Parathyroid adenoma (tissue), 2 donors: ENCODE measurements around the gene RNF222.

Experiments used
- H2AFZ ChIP-seq: fragments of 300-600 bp; sonication (generic); one replicate; pipeline ENCODE4 v1.7.0; 2017; ENCODE audit warnings: antibody characterized with exemption, mild to moderate bottlenecking
- H3K27ac ChIP-seq: fragments of 300-600 bp; sonication (generic); one replicate; pipeline ENCODE4 v1.7.0; 2017
- H3K27me3 ChIP-seq: fragments of 300-600 bp; sonication (generic); one replicate; pipeline ENCODE4 v1.7.0; 2017; ENCODE audit warnings: low read length; ENCODE audit not compliant: control insufficient read depth, insufficient read depth
- H3K36me3 ChIP-seq: fragments of 300-600 bp; sonication (generic); one replicate; pipeline ENCODE4 v1.7.0; 2017; ENCODE audit warnings: low read length; ENCODE audit not compliant: control insufficient read depth, insufficient read depth
- H3K4me1 ChIP-seq: fragments of 300-600 bp; sonication (generic); one replicate; pipeline ENCODE4 v1.7.0; 2017; ENCODE audit warnings: control low read depth
- H3K4me2 ChIP-seq: fragments of 300-600 bp; sonication (generic); one replicate; pipeline ENCODE4 v1.7.0; 2017; ENCODE audit warnings: low read length
- H3K4me3 ChIP-seq: fragments of 300-600 bp; sonication (generic); one replicate; pipeline ENCODE4 v1.7.0; 2017; ENCODE audit warnings: low read depth, low read length
- H3K79me2 ChIP-seq: fragments of 300-600 bp; sonication (generic); one replicate; pipeline ENCODE4 v1.7.0; 2017; ENCODE audit warnings: control low read depth
- H3K9ac ChIP-seq: fragments of 300-600 bp; sonication (generic); one replicate; pipeline ENCODE4 v1.7.0; 2017; ENCODE audit warnings: mild to moderate bottlenecking
- H3K9me3 ChIP-seq: fragments of 300-600 bp; sonication (generic); one replicate; pipeline ENCODE4 v1.7.0; 2017; ENCODE audit warnings: low read length; ENCODE audit not compliant: control insufficient read depth
- TF ChIP-seq, protein P1 (sequence below): fragments of 300-600 bp; sonication (generic); IDR thresholded peaks from one replicate; pipeline ENCODE4 v1.7.0; 2017; ENCODE audit warnings: antibody characterized with exemption, mild to moderate bottlenecking
- donor health status: primary hyperparathyroidism.

RNF222 gene

DNA sequence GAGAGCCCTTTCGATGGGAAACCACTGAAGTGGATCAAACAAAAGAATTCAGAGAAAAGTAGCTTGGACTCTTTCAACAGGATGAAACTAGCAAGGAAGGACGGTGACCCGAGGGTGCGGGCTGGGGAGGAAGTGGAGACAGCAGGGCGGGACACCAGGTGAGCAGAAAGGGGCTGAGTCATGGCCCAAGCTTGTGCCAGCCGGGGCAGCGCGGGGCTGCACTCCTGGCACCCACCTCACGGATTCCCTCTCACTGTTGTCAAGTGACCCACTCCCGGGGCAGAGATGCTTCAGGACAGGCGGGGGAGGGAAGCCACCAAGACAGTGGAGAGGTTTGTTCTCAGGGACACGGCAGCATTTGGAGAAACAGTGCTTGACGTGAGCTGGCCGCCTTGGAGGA, 10.7 kb upstream of the RNF222 start:
- Histone ChIP-seq H3K4me1 (no peaks in the 10 kb centered on the region), H3K79me2 (no peaks in the 10 kb centered on the region), H3K27me3 (no peaks in the 10 kb centered on the region), H2AFZ (no peak overlapping the region), H3K9ac (no peak overlapping the region), H3K4me2 (no peak overlapping the region), H3K9me3 (no peaks in the 10 kb centered on the region), H3K27ac (no peak overlapping the region), H3K4me3 (no peak overlapping the region), H3K36me3 (no peaks in the 10 kb centered on the region)
- TF ChIP-seq, protein P1, sequence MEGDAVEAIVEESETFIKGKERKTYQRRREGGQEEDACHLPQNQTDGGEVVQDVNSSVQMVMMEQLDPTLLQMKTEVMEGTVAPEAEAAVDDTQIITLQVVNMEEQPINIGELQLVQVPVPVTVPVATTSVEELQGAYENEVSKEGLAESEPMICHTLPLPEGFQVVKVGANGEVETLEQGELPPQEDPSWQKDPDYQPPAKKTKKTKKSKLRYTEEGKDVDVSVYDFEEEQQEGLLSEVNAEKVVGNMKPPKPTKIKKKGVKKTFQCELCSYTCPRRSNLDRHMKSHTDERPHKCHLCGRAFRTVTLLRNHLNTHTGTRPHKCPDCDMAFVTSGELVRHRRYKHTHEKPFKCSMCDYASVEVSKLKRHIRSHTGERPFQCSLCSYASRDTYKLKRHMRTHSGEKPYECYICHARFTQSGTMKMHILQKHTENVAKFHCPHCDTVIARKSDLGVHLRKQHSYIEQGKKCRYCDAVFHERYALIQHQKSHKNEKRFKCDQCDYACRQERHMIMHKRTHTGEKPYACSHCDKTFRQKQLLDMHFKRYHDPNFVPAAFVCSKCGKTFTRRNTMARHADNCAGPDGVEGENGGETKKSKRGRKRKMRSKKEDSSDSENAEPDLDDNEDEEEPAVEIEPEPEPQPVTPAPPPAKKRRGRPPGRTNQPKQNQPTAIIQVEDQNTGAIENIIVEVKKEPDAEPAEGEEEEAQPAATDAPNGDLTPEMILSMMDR = no peak

DNA sequence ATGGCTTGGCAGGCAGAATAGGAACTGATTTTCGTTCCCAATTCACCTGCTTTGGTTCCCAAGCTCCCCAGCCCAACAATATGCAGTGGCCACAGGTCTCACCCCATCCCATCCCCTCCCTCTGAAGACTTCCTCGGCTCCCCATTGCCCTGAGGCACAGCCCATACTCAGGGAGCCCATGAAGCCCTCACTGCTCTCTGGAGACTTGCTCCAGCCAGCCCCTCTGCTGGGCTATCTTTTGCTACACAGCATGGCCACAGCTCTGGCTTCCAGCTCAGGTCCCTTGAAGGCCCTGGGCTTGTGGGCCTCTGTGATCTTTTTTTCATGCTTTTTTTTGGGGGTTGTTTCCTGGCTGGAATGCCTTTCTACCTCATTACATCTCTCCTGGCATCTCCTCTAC, 8.5 kb upstream of the RNF222 start:
- Histone ChIP-seq H2AFZ (no peak overlapping the region), H3K27me3 (no peaks in the 10 kb centered on the region), H3K36me3 (no peaks in the 10 kb centered on the region), H3K9ac (no peak overlapping the region), H3K27ac (no peak overlapping the region), H3K4me2 (no peak overlapping the region), H3K9me3 (no peaks in the 10 kb centered on the region), H3K79me2 (no peaks in the 10 kb centered on the region), H3K4me1 (no peaks in the 10 kb centered on the region), H3K4me3 (no peak overlapping the region)
- TF ChIP-seq, protein P1 = no peak

DNA sequence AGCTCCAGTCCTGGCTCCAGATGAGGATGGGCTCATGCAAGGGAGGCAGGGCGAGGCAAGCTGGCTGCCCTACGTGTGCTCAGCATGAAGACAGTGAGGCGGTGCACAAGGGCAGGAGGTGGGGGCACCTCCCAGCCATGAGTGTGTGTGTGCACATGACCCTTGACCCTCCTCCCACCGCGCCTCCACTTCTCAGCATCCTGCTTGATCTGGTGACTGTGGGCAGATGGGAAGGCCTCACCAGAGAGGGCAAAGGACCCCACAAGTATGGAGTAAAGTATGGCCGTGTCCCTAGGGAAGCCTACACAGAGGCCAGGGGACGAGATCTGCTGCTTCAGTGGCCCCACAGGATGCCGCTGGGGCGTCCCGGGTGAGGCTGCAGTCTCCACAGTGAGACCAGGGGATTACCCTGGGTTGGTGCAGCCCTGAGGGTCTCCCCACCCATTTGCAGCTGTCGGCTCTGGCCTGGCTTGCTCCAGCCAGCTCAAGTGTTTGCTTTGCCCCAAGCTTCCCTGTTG, 7.9 kb upstream of the RNF222 start:
- no peak overlapping the region for H3K4me3 ChIP-seq
- no peaks in the 10 kb centered on the region for H3K4me1 ChIP-seq
- no peaks in the 10 kb centered on the region for H3K79me2 ChIP-seq
- no peak overlapping the region for H3K27ac ChIP-seq
- no peak overlapping the region for H3K9ac ChIP-seq
- TF ChIP-seq, protein P1 = no peak
- no peak overlapping the region for H3K4me2 ChIP-seq
- H3K36me3 ChIP-seq = no peaks in the 10 kb centered on the region
- no peaks in the 10 kb centered on the region for H3K27me3 ChIP-seq
- H3K9me3 ChIP-seq = no peaks in the 10 kb centered on the region
- H2AFZ ChIP-seq = no peak overlapping the region

DNA sequence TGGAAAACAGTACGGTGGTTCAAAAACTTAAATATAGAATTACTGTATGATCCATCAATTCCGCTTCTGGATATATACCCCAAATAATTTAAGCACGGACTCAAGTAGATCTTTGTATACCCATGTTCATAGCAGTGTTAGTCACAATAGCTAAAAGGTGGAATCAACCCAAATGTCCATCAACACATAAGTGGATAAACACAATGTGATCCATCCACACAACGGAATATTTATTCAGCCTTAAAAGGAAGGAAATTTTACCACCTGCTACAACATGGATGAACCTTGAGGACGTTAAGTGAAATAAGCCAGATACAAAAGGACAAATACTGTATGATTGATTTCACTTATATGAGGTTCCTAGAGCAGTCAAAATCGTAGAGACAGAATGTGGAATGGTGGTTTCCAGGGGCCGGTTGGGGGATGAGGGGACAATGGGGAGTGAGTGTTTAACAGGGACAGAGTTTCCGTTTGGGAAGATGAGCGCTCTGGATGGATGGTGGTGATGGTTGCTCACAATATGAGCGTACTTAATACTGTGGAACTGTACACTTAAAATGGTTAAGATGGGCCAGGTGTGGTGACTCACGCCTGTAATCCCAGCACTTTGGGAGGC, 5.4 kb upstream of the RNF222 start:
- no peak overlapping the region for H3K4me2 ChIP-seq
- no peak overlapping the region for H3K27ac ChIP-seq
- H3K79me2 ChIP-seq = no peaks in the 10 kb centered on the region
- no peak overlapping the region for H3K9ac ChIP-seq
- no peaks in the 10 kb centered on the region for H3K36me3 ChIP-seq
- H3K4me1 ChIP-seq = no peaks in the 10 kb centered on the region
- no peak overlapping the region for H3K4me3 ChIP-seq
- no peaks in the 10 kb centered on the region for H3K27me3 ChIP-seq
- H2AFZ ChIP-seq = no peak overlapping the region
- TF ChIP-seq, protein P1 = no peak
- H3K9me3 ChIP-seq = no peaks in the 10 kb centered on the region

DNA sequence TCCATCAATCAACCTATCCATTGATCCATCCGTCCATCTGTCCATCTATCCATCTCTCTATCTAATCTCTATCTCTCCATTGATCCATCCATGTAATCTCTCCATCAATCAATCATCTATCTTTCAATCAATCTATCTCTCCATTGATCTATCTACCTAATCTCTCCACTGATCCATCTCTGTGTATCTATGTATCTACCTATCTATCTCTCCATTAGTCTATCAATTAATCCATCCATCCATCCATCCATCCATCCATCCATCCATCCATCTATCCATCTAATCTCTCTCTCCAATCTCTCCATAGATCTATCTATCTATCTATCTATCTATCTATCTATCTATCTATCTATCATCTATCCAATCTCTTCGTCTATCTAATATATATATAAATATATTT, 3.5 kb upstream of the RNF222 start:
- H3K4me3 ChIP-seq = no peak overlapping the region
- H3K9ac ChIP-seq = no peak overlapping the region
- H3K27ac ChIP-seq = no peak overlapping the region
- TF ChIP-seq, protein P1 = no peak
- H3K79me2 ChIP-seq = no peaks in the 10 kb centered on the region
- no peaks in the 10 kb centered on the region for H3K27me3 ChIP-seq
- H3K9me3 ChIP-seq = no peaks in the 10 kb centered on the region
- no peak overlapping the region for H3K4me2 ChIP-seq
- H3K4me1 ChIP-seq = no peaks in the 10 kb centered on the region
- H3K36me3 ChIP-seq = no peaks in the 10 kb centered on the region
- no peak overlapping the region for H2AFZ ChIP-seq
